GM21367 (cell line): Measurements from ENCODE around the gene AKT3.
"Not testable (repeated sequence)": the region's sequence is repeated elsewhere in the genome, so short reads cannot be mapped to it uniquely, and the experiment has no call there.

Experiments
- ATAC-seq: cut with Tn5 transposase; IDR thresholded peaks from one replicate; pipeline ENCODE4 v1.9.1; 2021; ENCODE audit not compliant: unreplicated experiment

AKT3 gene

DNA sequence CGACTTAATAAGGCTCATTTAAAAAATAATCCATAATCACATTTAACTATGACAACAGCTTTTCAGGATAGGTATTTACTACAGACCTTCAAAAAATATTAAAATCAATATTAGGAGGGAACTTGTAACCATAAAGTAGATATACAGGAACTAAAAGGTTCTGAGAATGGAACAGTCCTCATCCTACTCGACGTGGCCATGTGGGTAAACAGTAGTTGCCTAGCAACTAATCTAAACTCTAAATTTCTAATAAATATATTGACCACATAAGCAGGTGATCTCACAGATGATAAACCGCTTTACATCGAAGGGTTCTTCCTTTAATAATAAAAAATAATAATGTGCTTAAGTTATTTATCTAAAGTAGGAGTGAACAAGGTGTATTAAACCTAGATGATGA lies 7.9 kb downstream of the AKT3 start:
- ATAC-seq, result no peak

DNA sequence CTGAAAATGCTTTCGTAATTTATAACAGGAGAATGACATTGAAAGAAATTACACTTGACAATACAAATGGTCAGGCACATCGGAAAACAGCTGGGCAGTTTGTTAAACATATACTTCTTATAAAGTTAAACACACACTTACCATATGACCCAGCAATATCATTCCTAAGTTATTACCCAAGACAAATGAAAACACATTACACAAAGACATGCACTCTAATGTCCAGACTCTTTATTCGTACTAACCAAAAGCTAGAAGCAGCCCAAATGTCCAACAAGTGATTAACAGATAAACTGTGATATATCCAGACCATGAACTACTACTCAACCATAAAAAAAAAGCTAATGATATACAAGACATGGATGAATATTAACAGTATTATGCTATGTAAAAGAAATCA lies 8.5 kb downstream of the AKT3 start:
- no peak for ATAC-seq

DNA sequence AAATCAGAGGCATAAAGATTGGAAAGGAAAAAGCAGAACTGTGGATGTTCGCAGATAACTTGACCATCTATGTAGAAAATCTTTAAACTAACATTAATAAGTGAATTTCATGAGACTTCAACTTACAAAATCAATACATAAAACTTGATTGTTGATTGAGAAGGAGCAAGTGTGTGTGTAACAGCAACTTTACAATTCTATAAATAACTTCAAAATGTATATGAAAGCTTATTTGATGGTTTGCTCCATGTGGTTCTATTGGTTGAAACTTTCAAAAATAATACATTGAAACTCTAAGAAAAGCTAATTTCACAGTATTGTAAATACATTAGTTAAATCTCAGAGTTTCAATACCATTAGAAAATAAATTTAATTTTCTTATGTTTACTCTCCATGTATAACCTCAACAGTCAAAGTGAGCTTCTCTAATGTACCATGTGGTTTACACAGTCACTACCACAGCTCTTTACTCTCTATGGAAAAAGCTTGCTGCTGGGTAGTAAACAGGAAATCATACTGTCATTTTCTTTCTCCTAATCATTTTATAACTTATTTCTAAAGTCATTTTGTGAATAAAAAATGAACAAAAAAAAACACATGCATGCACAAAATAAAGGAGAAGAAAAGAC lies 12.0 kb downstream of the AKT3 start:
- ATAC-seq, result peak; percentile 89

DNA sequence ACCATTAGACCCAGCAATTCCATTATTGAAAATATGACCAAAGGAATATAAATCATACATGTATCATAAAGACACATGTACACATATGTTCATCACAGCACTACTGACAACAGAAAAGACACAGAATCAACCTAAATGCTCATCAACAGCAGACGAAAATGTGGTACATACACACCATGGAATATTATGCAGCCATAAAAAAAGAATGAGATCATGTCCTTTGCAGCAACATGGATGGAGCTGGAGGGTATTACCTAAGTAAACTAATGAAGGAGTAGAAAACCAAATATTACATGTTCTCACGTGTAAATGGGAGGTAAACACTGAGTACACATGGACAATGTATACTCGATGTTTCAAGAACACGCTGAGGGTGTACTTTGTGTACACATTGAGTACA lies 15.9 kb downstream of the AKT3 start:
- no peak for ATAC-seq

DNA sequence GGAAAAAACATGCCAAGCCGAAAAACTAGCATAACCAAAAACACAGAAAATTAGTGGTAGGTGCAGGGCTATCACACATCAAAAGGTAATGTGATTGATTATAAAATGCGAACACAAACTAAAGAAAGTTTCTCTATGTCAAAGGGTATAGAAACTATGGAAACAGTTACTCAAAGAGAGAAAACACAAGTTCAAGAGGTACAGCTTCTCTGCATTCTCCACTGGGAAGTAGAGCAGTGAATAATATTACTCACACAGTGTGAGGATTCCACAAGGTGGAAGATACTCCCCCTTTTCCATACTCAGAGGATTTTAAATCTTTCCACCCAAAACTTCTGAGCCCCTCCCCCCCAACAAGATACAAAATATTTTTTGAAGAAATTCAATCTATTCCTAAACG lies 18.6 kb downstream of the AKT3 start:
- ATAC-seq, result no peak

DNA sequence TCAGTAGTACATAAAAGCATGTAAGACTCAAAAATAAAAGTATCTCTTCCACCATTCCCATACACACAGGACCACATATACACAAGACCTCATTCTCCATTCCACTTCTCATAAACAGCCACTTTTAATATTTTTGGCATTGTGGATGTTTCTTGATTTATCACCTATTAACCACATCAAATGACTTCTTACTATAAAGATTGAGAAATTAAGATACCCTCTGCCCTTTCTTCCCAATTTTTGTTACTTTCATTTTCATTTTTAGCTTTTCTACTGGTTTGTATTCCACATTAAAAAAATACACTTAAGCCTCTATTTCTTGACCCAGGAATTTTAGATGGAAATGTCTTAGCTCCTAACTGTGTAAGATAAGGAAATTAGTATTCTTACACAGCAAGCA lies 22.8 kb downstream of the AKT3 start:
- no peak for ATAC-seq

DNA sequence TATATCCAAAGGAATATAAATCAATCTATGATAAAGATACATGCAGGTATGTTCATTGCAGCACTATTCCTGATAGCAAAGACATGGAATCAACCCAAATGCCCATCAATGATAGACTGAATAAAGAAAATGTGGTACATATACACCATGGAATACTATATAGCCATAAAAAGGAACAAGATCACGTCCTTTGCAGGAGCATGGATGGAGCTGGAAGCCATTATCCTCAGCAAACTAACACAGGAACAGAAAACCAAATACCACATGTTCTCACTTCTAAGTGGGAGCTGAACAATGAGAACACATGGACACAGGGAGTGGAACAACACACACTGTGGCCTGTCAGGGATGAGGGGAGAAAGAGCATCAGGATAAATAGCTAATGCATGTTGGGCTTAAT lies 25.1 kb downstream of the AKT3 start:
- not testable (repeated sequence) for ATAC-seq

DNA sequence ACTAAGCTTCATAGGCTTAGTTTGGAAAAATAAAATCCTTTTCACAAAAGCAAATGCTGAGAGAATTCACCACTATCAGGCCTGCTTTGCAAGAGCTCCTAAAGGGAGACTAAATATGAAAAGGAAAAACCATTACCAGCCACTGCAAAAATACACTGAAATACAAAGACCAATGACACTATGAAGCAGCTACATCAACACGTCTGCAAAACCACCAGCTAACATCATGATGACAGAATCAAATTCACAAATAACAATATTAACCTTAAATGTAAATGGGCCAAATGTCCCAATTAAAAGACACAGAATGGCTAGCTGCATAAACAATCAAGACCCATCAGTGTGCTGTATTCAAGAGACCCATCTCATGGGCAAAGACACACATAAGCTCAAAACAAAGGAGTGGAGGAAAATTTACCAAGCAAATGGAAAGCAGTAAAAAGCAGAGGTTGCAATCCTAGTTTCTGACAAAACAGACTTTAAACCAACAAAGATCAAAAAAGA lies 28.8 kb downstream of the AKT3 start:
- no peak for ATAC-seq

DNA sequence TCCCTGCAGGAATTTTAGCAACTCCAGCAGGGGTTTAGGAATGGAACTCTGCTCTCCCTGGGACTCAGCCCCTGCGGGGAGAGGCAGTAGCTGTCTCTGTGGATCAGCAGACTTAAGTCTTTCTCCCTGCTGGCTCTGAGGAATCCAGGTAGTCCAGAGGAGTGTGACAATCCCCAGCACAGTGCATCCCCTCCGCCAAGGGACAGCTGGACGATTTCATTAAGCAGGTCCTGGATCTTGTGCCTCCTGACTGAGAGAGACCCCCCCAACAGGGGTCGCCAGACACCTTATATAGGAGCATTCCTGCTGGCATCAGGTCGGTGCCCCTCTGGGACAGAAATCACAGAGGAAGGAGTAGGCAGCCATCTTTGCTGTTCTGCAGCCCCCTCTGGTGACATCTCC lies 30.6 kb downstream of the AKT3 start:
- no peak for ATAC-seq

DNA sequence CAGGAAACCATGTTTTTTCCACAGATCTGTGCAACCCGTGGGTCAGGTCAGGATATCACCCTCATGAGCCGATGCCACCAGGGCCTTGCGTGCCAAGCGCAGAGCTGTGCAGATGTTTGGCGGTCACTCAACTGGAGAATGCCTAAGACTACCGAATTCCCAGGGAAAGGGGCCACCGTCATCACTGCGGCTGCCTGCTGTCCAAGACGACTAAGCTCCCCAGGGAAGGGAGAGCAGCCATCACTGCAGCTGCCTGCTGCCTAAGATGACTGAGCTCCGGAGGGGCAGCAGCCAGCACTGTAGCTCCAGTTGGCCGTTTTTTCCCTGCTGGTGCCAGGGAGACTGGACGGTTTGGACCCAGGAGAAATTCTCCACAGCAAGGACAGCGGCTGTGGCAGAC lies 31.1 kb downstream of the AKT3 start:
- ATAC-seq, result no peak

DNA sequence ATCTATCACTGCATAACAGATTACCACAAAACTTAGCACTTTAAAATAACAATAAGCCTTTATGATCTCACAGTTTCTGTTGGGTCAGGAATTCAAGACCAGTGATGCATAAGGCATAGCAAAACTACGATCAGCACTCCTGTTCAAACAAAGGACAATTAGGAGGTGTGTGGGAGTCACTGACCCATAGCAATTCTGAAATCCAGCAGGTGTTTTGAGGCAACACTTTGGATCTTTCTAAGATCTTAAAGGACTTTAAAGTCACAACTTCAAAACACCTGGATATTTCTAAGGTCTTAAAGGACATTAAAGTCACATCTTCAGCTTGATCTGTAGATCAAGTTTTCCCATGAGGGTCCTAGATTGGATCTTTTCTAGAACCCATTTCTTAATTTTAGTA lies 35.3 kb downstream of the AKT3 start:
- no peak for ATAC-seq

DNA sequence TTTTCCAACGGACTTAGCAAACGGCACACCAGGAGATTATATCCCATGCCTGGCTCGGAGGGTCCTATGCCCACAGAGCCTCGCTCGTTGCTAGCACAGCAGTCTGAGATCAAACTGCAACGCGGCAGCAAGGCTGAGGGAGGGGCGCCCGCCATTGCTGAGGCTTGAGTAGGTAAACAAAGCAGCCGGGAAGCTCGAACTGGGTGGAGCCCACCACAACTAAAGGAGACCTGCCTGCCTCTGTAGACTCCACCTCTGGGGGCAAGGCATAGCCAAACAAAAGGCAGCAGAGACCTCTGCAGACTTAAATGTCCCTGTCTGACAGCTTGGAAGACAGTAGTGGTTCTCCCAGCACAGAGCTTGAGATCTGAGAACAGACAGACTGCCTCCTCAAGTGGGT lies 42.7 kb downstream of the AKT3 start:
- ATAC-seq, result not testable (repeated sequence)

DNA sequence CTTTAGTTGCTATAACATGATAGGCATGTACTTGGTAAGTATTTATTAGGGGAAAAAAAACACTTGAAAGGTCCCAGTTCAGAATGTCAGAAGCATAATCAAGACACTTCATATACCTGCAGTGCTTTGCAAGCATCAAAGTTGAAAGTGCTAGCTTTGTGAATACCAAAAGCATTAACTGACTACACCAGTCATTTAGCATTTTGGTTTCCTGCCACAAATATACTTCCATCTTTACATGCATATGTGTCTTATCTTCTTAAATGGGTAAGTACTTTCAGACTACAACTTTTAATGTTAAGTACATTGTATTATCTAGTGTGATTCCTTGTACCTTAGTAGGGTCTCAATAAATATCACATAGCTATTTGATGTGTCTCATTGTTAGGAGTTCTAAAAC lies 43.7 kb downstream of the AKT3 start:
- ATAC-seq, result no peak

DNA sequence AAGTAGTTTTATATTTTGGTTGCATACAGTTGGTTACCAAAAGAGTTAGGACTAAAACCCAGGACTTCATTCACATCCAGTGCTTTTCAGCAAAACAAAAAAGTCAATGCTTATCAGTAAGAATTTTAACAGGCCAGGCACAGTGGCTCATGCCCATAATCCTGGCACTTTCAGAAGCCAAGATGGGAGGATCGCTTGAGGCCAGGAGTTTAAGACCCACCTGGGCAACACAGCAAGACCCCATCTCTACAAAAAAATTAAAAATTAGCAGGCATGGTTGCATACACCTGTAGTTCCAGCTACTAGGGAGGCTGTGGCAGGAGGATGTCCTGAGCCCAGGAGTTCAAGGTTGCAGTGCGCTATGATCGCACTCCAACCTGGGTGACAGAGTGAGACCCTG lies 47.3 kb downstream of the AKT3 start:
- ATAC-seq, result no peak

DNA sequence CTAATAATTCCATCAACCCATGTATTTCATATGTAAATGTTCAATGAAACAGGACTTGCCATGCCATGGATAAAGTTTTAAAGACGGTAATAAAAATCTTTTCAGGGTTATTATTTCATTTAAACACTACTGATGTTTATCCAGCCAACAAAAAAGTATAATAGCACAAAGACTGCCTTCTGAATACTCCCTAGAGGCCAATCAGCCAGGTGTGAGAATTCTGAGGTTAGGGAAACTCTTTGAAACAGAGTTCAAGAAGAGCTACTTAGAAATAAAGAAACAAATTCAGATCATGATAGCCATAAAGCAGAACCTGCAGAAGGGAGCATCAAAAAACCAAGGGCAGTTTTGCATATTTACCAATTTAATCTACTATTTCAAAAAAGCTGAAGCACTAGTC lies 48.7 kb downstream of the AKT3 start:
- ATAC-seq, result no peak

DNA sequence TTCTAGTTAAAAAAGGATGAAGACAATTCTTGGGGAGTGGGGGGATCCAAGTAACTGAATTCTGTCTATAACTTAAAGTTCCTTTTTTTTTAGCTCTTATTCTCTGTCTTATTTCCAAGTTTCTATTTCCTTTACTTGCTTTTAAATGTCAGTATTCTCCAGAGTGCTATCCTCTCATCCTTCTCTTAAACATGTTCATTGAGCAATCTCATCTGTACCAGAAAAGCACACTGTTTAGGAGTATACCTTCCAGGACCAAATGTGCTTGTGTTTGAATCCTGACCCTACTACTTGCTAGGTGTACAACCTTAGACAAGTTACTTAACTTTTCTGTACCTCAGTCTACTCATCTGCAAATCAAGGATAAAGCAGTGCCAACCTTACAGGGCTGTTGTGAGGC lies 50.1 kb downstream of the AKT3 start:
- ATAC-seq, result no peak

DNA sequence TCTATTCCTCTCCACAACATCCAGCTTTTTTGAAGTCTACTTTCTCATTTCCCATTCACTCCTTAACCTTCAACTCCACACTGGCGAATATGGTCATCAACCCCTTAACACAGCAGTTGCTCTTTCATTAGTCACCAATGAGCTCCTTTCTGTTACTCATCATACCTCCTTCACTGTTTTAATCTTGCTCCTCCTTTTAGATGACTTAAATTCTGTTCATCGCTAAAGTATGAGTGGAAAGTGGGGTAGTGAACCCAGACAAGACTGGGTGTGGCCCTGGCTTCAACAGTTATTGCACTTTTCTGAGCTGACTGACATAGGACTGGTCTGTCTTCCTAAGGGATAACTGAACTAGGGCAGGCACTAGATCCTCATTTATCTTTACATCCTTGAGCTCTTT lies 51.3 kb downstream of the AKT3 start:
- ATAC-seq, result no peak

DNA sequence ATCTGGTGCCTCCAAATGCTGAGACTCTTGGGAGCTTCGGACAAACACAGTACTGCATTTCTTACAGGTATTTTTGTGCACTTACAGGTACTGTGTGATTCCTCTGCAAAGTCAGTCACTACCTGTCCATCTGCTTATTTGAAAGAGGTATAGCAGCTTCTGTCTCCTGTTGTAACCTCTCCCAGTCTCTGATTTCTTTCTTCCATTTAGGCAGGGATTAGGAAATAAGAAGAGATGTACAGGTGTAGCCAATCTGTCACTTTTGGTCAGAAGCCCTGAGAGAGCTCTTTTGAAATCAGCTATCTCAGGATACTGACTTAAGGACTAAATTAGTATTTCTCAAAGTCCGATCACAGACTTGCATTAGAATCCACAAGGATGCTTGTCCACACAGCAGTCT lies 54.0 kb downstream of the AKT3 start:
- ATAC-seq, result no peak

DNA sequence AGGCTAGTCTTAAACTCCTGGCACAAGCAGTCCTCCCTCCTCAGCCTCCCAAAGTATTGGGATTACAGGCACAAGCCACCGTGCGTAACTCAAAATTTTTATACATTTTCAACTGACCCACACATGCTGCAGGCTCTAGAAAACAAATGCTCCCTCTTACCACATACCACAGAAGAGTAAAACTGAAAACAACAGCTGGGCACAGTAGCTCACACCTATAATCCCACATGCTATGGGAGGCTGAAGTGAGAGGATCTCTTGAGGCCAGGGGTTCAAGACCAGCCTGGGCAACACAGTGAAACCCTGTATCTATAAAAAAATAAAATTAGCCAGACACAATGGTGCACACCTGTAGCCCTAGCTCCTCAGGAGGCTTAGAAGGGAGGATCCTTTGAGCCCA lies 56.7 kb downstream of the AKT3 start:
- ATAC-seq, result no peak

DNA sequence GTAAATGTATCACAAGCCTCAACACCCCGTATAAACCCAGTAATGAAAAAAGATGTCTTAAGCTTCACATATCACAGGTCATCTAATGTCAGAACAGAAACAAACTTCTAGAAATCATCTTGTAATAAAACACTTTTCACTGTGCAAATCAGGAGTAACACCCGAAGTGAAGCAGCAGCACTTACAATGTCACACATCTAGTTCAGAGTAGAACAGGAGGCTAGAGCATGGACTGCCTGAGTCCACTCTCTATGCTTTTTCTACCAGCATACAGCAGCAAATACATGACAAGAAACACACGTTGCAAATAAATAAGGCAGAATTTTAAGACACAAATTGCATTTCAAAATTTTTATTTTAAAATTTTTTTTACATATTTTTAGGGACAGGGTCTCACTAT lies 57.2 kb downstream of the AKT3 start:
- no peak for ATAC-seq

DNA sequence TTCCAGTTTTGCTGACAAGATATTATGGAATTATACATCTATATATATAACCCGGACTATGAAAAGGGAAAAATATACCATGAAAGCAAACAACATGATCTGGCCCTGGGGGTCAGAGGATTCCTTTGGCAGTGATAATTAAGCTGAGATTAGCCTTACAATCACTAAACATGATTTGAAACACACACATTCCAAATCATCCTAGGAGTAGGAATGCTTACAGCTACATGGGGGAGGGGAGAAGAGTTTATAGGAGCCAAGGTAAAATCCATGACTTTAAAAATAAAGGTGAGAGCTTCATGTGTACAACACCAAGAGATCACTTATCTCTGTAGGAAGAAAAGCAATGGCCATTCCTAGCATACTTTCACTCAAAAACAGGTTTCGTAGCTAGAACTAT lies 57.6 kb downstream of the AKT3 start:
- no peak for ATAC-seq

DNA sequence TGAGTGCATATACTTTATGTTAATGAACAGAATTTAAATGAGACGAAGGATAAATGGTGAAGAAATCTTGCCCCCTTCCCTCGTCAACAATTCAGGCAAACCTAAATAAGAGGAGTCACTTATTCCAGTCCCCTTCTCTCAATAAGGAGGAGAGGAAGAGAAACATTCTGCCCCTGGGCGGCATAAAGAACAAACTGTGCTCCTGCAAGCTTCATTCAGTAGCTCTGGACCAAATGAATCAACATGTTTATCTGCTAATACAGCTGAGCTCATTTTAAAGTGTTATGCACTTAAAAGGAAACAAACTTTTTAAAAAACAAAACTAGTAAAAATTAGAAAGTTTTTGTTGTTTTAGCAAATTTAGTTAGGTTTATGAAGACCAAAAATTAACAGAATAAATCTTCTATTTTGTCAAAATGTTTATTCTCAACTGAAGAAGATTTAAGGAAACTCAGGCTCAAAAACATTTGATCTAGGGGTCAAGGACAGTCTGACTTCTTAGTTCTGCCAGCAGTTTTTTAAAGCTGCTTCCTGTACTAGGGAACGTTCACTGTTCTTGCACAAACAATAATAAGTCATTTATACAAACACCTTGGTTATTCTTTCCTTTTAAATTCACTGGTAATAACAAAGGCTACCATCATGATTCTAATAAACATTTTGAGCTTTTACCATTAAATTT lies 58.3 kb downstream of the AKT3 start:
- no peak for ATAC-seq

DNA sequence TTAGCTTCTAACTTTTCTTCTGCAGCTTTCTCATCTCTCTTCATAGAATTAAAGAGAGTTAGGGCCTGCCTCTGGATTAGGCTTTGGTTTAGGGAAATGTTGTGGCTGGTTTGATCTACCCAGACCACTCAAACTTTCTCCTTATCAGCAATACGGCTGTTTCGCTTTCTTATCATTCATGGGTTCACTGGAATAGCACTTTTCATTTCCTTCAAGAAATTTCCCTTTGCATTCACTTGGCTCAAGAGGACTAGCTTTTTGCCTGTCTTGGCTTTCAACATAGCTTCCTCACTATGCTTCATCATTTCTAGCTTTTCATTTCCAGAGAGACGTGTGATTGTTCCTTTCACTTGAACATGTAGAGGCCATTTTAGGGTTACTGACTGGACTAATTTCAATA lies 59.6 kb downstream of the AKT3 start:
- ATAC-seq, result no peak
